BE2C (cell line): ENCODE measurements around the gene TPH2. TPM values are rescaled to one million over a fixed set of nuclear protein-coding genes. Genes with fewer than 3 reads are reported as not detected.

Experiments
- DNase-seq: peaks from one replicate; pipeline ENCODE4 v3.0.0-alpha.2; 2020
- H3K27me3 ChIP-seq: fragments of 250-450 bp; sonication (Bioruptor Pico); 2 replicates; pipeline ENCODE4 v1.5.1; 2020; ENCODE audit warnings: mild to moderate bottlenecking
- H3K36me3 ChIP-seq: fragments of 250-450 bp; sonication (Bioruptor Pico); 2 replicates; pipeline ENCODE4 v1.5.1; 2020; ENCODE audit warnings: mild to moderate bottlenecking
- H3K4me1 ChIP-seq: fragments of 250-450 bp; sonication (Bioruptor Pico); 2 replicates; pipeline ENCODE4 v1.5.1; 2020
- H3K4me3 ChIP-seq: 2 replicates; pipeline ENCODE4 v1.5.1; 2011; ENCODE audit warnings: low read depth, low read length
- H3K9me3 ChIP-seq: fragments of 250-450 bp; sonication (Bioruptor Pico); 2 replicates; pipeline ENCODE4 v1.5.1; 2020
- polyA plus RNA-seq: library from polyadenylated mRNA; unstranded; fragments of >200 nt; gene quantifications from one replicate; pipeline ENCODE4 v1.2.1, GENCODE V29; 2012; ENCODE audit warnings: low read depth, missing spikeins; ENCODE audit not compliant: insufficient read length, insufficient read depth
- TF ChIP-seq, protein P1 (sequence below): IDR thresholded peaks from 2 replicates; pipeline ENCODE4 v1.5.1; 2012; ENCODE audit warnings: mild to moderate bottlenecking, low read depth, low read length

TPH2 gene
- not detected for polyA plus RNA-seq

DNA sequence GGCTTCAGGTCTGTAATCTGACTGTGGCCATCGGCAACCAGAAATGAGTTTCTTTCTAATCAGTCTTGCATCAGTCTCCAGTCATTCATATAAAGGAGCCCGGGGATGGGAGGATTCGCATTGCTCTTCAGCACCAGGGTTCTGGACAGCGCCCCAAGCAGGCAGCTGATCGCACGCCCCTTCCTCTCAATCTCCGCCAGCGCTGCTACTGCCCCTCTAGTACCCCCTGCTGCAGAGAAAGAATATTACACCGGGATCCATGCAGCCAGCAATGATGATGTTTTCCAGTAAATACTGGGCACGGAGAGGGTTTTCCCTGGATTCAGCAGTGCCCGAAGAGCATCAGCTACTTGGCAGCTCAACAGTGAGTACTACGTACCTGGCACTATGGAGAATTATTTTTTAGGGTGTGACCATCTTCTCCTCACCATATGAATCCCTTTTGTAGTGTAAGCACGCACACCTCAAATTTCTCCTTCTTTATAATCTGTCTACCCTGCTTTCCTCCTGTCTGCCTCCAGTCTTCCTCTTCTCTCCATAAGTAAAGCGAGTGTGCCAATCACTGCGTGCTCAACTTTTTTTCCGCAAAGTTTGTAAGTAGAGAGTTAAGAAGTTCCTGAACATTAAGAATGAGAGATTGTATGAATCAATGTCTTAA, at the start of gene TPH2:
TPH2 (plus strand) TSS at position 118 of the 658 bp plus-strand sequence; CDS start at position 260, 142 bp downstream.
- DNase-seq, result peak; percentile 79
- Histone ChIP-seq H3K36me3 (no peaks in the 10 kb centered on the region), H3K4me1 (no peaks in the 10 kb centered on the region; the same call in 1 of the 2 replicates), H3K9me3 (no peaks in the 10 kb centered on the region), H3K4me3 (peak within 1 kb of the TSS; percentile 44), H3K27me3 (peaks cover 21% of the 10 kb centered on the region)
- TF ChIP-seq, protein P1, sequence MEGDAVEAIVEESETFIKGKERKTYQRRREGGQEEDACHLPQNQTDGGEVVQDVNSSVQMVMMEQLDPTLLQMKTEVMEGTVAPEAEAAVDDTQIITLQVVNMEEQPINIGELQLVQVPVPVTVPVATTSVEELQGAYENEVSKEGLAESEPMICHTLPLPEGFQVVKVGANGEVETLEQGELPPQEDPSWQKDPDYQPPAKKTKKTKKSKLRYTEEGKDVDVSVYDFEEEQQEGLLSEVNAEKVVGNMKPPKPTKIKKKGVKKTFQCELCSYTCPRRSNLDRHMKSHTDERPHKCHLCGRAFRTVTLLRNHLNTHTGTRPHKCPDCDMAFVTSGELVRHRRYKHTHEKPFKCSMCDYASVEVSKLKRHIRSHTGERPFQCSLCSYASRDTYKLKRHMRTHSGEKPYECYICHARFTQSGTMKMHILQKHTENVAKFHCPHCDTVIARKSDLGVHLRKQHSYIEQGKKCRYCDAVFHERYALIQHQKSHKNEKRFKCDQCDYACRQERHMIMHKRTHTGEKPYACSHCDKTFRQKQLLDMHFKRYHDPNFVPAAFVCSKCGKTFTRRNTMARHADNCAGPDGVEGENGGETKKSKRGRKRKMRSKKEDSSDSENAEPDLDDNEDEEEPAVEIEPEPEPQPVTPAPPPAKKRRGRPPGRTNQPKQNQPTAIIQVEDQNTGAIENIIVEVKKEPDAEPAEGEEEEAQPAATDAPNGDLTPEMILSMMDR, result peak; percentile 87

DNA sequence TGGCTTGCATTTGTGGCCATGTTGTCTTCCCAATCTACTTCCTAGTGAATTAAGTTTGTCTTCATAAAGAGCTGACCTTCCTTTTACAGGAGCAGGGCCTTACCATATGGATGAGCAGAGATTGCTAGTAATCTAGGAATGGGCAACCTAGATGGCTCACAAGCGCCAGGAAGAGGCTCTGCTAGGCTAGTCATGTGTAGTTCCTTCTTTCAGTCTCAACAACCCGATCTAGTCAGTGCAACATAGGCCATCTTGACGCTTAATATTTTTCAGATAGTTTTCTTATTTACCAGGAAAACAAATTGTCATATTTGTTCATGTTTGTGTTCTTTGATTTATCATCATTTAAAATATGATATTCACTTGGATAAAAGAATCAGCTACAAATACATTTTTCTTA, 48.2 kb upstream of the TPH2 start:
- DNase-seq, result no peak
- no peaks in the 10 kb centered on the region for H3K9me3 ChIP-seq
- H3K27me3 ChIP-seq, result no peaks in the 10 kb centered on the region
- H3K4me1 ChIP-seq, result no peaks in the 10 kb centered on the region; the same call in 1 of the 2 replicates
- peaks cover 6% of the 10 kb centered on the region for H3K36me3 ChIP-seq
- no peak overlapping the region for H3K4me3 ChIP-seq
- TF ChIP-seq, protein P1, result no peak

DNA sequence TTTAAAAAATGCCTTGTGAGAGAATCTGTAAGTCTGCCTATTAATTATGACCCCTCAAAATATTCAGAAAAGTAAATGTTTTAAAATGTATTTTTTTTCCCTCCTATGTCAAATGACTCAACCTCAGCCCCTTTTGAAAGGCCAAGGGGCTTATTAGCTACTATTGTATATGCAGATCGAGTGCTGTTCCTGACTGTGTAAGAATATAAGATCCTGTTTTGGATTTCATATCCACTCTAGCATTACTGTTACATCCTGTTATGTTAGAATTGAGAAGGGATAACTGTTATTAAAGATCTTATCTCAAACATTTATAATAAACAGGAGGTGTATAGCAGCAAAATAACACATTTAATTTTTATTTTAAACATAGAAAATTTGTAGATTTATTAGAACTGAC, 46.6 kb upstream of the TPH2 start:
- peaks cover 10% of the 10 kb centered on the region for H3K36me3 ChIP-seq
- no peaks in the 10 kb centered on the region for H3K27me3 ChIP-seq
- H3K4me3 ChIP-seq, result no peak overlapping the region
- H3K9me3 ChIP-seq, result no peaks in the 10 kb centered on the region
- no peaks in the 10 kb centered on the region; the same call in 1 of the 2 replicates for H3K4me1 ChIP-seq
- no peak for DNase-seq
- TF ChIP-seq, protein P1, result no peak

DNA sequence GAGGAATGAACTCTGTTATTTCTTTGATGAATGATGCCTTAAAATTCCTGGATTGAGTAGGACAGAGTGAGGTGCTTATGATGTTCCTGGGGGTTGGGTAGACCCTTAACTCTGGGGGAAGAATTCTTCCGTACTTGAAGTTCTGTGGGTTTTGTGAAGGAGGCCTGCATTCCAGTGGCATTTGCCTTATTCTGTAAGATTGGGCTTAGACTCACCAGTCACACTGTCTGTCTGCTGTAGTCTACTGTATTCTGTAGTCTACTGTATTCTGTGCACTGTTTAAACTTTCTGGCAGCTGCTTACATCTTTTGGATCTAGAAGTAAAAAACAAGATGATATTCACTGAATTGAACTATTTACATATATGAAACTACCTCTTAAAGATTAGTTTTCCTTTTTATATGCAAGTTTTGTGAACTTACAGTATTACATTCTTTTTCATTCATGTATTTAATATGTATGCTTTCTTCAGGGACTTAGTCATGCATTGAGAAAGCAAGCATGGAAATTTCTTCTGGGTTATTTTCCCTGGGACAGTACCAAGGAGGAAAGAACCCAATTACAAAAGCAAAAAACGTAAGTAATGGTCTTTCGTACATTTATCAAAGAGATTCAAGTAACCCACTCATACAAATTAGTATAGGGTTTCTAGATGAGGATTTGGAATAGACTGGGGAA, 42.3 kb upstream of the TPH2 start:
- peaks cover 25% of the 10 kb centered on the region for H3K36me3 ChIP-seq

DNA sequence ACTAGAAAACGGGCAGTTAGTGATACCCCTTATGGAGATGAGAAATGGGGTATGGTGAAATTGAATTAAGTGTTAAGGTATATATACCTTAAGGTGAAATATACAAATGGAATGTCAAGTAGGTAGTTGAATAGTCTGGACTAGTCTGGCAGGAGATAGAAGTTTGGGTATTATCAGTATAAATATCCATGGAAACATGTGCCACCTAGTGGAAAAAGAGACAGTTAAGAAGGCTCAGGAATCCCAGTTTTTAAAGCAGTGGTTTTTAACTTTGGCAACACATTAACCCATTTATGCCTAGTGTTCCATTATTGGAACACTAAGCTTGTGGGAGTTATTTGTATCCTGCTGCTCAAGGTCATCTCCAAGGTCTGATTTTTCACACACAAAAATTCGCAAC, 38.6 kb upstream of the TPH2 start:
- Histone ChIP-seq H3K4me1 (no peaks in the 10 kb centered on the region), H3K9me3 (no peaks in the 10 kb centered on the region), H3K4me3 (no peak overlapping the region), H3K27me3 (no peaks in the 10 kb centered on the region), H3K36me3 (peaks cover 33% of the 10 kb centered on the region)
- no peak for DNase-seq
- TF ChIP-seq, protein P1, result peak; percentile 45; the same call in 1 of the 2 replicates

More for the DNA sequence above, 42.3 kb upstream of the TPH2 start:
- DNase-seq, result no peak
- H3K4me3 ChIP-seq, result no peak overlapping the region
- TF ChIP-seq, protein P1, result no peak
- H3K27me3 ChIP-seq, result no peaks in the 10 kb centered on the region
- H3K9me3 ChIP-seq, result no peaks in the 10 kb centered on the region
- no peaks in the 10 kb centered on the region; the same call in 1 of the 2 replicates for H3K4me1 ChIP-seq

DNA sequence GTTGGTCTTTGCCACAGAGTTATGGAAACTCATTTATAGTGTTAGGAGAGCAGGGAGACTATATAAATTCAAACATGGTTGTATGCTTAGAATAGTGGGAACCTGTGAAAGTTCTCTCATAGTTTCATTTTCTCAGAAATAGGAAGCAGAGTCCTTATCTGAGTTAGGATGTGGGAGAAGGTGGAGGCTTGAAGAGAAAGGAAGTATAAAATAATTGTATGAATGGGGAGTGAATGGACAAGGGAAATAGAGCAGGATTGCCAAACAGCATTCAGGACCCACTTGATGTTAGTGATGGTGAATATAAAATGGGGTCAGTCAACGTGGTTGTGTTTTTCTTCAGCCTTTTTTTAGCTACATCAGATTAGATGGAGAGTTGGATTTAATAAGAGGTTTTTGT, 34.0 kb upstream of the TPH2 start:
- no peaks in the 10 kb centered on the region for H3K27me3 ChIP-seq
- peaks cover 23% of the 10 kb centered on the region for H3K36me3 ChIP-seq
- DNase-seq, result no peak
- no peaks in the 10 kb centered on the region for H3K9me3 ChIP-seq
- TF ChIP-seq, protein P1, result no peak
- no peaks in the 10 kb centered on the region for H3K4me1 ChIP-seq
- no peak overlapping the region for H3K4me3 ChIP-seq
